ENCODE results near the gene LRRC3B. TPM values are rescaled to one million over a fixed set of nuclear protein-coding genes. Genes with fewer than 3 reads are reported as not detected.
"Not testable (repeated sequence)": the region's sequence is repeated elsewhere in the genome, so short reads cannot be mapped to it uniquely, and the experiment has no call there.

Gene LRRC3B
- polyA plus RNA-seq, 1 donor, result 3.2 TPM

DNA sequence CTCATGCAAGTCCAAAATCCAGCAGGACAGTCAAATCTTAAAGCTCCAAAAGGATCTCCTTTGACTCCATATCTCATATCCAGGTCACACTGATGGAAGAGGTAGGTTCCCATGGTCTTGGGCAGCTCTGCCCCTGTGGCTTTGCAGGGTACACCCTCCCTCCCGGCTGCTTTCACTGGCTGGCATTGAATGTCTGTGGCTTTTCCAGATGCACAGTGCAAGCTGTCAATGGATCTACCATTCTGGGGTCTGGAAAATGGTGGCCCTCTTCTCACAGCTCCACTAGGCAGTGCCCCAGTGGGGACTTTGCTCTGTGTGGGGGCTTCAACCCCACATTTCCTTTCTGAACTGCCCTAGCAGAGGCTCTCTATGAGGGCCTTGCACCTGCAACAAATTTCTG, 19.3 kb upstream of the LRRC3B start:
- not testable (repeated sequence) for H3K36me3 ChIP-seq (ENCODE audit: control insufficient read depth, insufficient read depth, low read length); H3K4me3 ChIP-seq (ENCODE audit: low read length); H3K27me3 ChIP-seq (ENCODE audit: control insufficient read depth, insufficient read depth, low read length); H3K4me1 ChIP-seq (ENCODE audit: control insufficient read depth, insufficient read depth, low read length); H3K9me3 ChIP-seq (ENCODE audit: control insufficient read depth, low read depth, low read length); DNase-seq; H3K27ac ChIP-seq (ENCODE audit: low read length)
- WGBS (ENCODE audit: insufficient coverage, low lambda C conversion rate), result no CpG with 5 or more reads among the region's 1 CpG

DNA sequence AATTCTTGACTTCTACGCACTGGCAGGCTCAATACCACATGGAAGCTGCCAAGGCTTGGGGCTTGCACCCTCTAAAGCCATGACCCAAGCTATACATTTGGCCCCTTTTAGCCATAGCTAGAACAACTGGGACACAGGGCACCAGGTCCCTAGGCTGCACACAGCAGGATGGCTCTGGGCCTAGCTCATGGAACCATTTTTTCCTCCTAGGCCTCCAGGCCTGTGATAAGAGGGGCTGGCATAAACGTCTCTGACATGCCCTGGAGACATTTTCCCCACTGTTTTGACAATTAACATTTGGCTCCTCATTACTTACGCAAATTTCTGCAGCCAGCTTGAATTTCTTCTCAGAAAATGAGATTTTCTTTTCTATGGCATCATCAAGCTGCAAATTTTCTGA, 18.8 kb upstream of the LRRC3B start:
- DNase-seq; H3K36me3 ChIP-seq (ENCODE audit: control insufficient read depth, insufficient read depth, low read length); H3K4me3 ChIP-seq (ENCODE audit: low read length); H3K4me1 ChIP-seq (ENCODE audit: control insufficient read depth, insufficient read depth, low read length); H3K27me3 ChIP-seq (ENCODE audit: control insufficient read depth, insufficient read depth, low read length); H3K9me3 ChIP-seq (ENCODE audit: control insufficient read depth, low read depth, low read length); H3K27ac ChIP-seq (ENCODE audit: low read length): not testable (repeated sequence)
- WGBS (ENCODE audit: insufficient coverage, low lambda C conversion rate), result no CpG with 5 or more reads among the region's 3 CpGs

GRCh38 chr3:26614006-26614685, 8.4 kb upstream of the LRRC3B start:
- no peaks in the 10 kb centered on the region for H3K36me3 ChIP-seq (ENCODE audit: control insufficient read depth, insufficient read depth, low read length)
- H3K9me3 ChIP-seq (ENCODE audit: control insufficient read depth, low read depth, low read length), result no peaks in the 10 kb centered on the region
- no peak overlapping the region for H3K27ac ChIP-seq (ENCODE audit: low read length)
- 100% methylated on average over 2 of the region's 8 CpGs for WGBS (ENCODE audit: insufficient coverage, low lambda C conversion rate)
- no peaks in the 10 kb centered on the region for H3K4me1 ChIP-seq (ENCODE audit: control insufficient read depth, insufficient read depth, low read length)
- H3K27me3 ChIP-seq (ENCODE audit: control insufficient read depth, insufficient read depth, low read length), result no peaks in the 10 kb centered on the region
- no peak for DNase-seq
- no peak overlapping the region for H3K4me3 ChIP-seq (ENCODE audit: low read length)

DNA sequence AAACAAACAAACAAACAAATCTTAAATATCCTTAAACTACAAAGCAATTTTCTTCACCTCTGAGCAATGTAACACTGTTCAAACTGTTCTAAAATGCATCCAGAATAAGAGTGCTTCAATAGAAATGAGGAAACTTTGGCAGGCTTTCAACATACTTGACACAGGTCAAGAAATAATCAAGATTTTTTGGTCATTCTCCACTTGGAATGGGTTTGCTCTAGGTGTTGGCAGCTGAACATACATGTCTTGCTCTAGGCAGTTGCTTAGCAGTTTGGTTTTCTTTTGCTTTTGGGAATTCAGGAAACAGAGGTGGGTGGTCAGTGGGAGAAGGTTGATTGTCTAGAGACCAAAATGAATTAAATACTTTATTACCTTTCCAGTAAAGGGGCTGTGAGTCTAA, 1.4 kb upstream of the LRRC3B start:
- no peaks in the 10 kb centered on the region for H3K36me3 ChIP-seq (ENCODE audit: control insufficient read depth, insufficient read depth, low read length)
- no peak overlapping the region for H3K4me3 ChIP-seq (ENCODE audit: low read length)
- no peaks in the 10 kb centered on the region for H3K9me3 ChIP-seq (ENCODE audit: control insufficient read depth, low read depth, low read length)
- DNase-seq, result no peak
- peaks cover 50% of the 10 kb centered on the region for H3K27me3 ChIP-seq (ENCODE audit: control insufficient read depth, insufficient read depth, low read length)
- no peak overlapping the region for H3K27ac ChIP-seq (ENCODE audit: low read length)
- H3K4me1 ChIP-seq (ENCODE audit: control insufficient read depth, insufficient read depth, low read length), result no peaks in the 10 kb centered on the region

DNA sequence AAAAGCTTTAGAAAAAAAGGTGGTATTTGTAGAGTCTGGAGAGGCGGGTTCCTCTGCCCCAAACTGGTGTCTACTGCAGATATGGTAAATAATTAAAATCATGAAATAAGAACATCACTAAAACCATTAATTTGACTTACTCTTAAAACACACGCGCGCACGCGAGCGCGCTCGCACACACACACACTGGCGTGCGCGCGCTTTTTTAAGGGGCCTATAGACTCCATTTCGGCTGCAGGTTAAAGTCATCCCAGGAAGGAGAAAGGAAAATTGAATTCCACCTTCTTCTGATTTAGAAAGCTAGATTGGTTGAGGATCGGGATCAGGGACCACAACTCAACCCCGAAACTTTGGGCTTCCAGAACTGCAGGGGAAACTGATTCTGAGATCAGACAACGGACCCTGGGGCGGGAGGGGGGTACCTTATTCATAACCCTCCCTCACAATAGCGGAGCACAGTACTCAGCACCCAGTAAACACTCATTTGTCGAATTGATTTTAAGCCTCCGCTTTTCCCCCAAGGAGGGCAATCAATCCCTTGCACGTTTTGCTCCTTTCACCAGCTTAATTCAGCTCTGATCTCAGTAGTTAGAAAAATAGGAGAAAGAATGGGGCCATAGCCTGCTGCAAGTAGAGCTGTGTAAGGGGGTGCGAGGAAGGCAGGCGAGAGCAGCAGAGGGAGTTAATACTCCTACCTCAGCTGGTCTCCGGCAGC, 509 bp upstream of the LRRC3B start:
- H3K9me3 ChIP-seq (ENCODE audit: control insufficient read depth, low read depth, low read length), result no peaks in the 10 kb centered on the region
- peak overlapping the region; percentile 39 for H3K4me3 ChIP-seq (ENCODE audit: low read length)
- no peak for DNase-seq
- H3K36me3 ChIP-seq (ENCODE audit: control insufficient read depth, insufficient read depth, low read length), result no peaks in the 10 kb centered on the region
- WGBS (ENCODE audit: insufficient coverage, low lambda C conversion rate), result 20% methylated on average over 1 of the region's 25 CpGs
- H3K27me3 ChIP-seq (ENCODE audit: control insufficient read depth, insufficient read depth, low read length), result peaks cover 50% of the 10 kb centered on the region
- no peaks in the 10 kb centered on the region for H3K4me1 ChIP-seq (ENCODE audit: control insufficient read depth, insufficient read depth, low read length)
- no peak overlapping the region for H3K27ac ChIP-seq (ENCODE audit: low read length)

GRCh38 chr3:26623419-26624208, 1.0 kb downstream of the LRRC3B start:
- DNase-seq, result no peak
- H3K9me3 ChIP-seq (ENCODE audit: control insufficient read depth, low read depth, low read length), result no peaks in the 10 kb centered on the region
- H3K36me3 ChIP-seq (ENCODE audit: control insufficient read depth, insufficient read depth, low read length), result no peaks in the 10 kb centered on the region
- no peaks in the 10 kb centered on the region for H3K4me1 ChIP-seq (ENCODE audit: control insufficient read depth, insufficient read depth, low read length)
- WGBS (ENCODE audit: insufficient coverage, low lambda C conversion rate), result 4% methylated on average over 4 of the region's 33 CpGs
- H3K27ac ChIP-seq (ENCODE audit: low read length), result no peak overlapping the region
- H3K27me3 ChIP-seq (ENCODE audit: control insufficient read depth, insufficient read depth, low read length), result peaks cover 50% of the 10 kb centered on the region
- H3K4me3 ChIP-seq (ENCODE audit: low read length), result peak overlapping the region; percentile 30

DNA sequence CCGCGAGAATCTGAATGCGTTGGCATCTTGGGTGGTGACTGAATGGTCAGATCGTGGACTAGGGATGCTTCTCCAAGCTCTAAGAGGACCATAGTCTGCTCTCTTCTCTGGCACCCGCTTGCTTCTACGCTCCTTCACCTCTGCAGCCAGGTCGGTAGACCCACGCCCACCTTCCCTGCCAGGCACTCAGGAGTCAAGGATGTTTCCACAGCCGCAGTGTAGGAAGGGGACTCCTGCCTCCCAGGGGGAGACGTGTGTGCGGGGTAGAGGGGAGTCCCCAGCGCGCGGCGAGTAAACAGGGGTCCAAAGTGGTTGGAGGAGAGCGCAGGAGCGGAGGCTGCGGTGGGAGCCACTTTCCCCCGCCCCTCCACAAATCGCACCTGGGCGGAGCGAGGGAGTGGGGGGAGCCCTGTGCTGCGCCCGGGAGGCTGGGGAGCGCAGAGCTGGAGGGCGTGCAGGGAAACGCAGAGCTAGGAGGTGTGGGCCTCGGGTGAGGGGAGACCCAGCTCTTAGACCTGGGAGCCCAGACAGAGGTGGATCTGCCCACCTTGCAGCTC, 1.7 kb downstream of the LRRC3B start:
- DNase-seq, result no peak
- H3K9me3 ChIP-seq (ENCODE audit: control insufficient read depth, low read depth, low read length), result no peaks in the 10 kb centered on the region
- peaks cover 50% of the 10 kb centered on the region for H3K27me3 ChIP-seq (ENCODE audit: control insufficient read depth, insufficient read depth, low read length)
- H3K27ac ChIP-seq (ENCODE audit: low read length), result no peak overlapping the region
- no peaks in the 10 kb centered on the region for H3K4me1 ChIP-seq (ENCODE audit: control insufficient read depth, insufficient read depth, low read length)
- WGBS (ENCODE audit: insufficient coverage, low lambda C conversion rate), result no CpG with 5 or more reads among the region's 28 CpGs
- peak overlapping the region; percentile 30 for H3K4me3 ChIP-seq (ENCODE audit: low read length)
- no peaks in the 10 kb centered on the region for H3K36me3 ChIP-seq (ENCODE audit: control insufficient read depth, insufficient read depth, low read length)

GRCh38 chr3:26625187-26625586, 2.6 kb downstream of the LRRC3B start:
- Histone ChIP-seq H3K27ac (ENCODE audit: low read length) (no peak overlapping the region), H3K4me3 (ENCODE audit: low read length) (no peak overlapping the region), H3K27me3 (ENCODE audit: control insufficient read depth, insufficient read depth, low read length) (peaks cover 50% of the 10 kb centered on the region), H3K9me3 (ENCODE audit: control insufficient read depth, low read depth, low read length) (no peaks in the 10 kb centered on the region), H3K36me3 (ENCODE audit: control insufficient read depth, insufficient read depth, low read length) (no peaks in the 10 kb centered on the region), H3K4me1 (ENCODE audit: control insufficient read depth, insufficient read depth, low read length) (no peaks in the 10 kb centered on the region)
- no peak for DNase-seq
- WGBS (ENCODE audit: insufficient coverage, low lambda C conversion rate), result no CpG with 5 or more reads among the region's 13 CpGs

DNA sequence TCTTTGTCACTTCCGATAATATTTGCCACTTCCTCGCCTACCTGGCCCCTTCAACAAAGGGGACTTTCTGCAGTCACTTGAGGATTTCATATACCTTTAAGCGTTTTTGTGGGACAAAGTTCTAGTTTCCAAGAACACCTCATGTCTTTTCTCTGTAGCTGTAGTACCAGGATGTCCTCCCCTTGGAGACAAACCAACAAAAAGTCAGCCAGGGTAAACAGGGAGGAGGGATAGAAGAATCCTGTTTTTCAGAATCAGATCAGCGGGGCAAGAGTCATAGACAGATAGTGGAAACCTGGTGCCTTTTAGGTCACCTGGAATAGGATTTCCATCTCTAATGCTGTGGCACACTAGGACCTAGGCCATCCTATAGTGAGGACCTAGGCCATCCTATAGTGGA, 4.5 kb downstream of the LRRC3B start:
- no peaks in the 10 kb centered on the region for H3K36me3 ChIP-seq (ENCODE audit: control insufficient read depth, insufficient read depth, low read length)
- H3K4me1 ChIP-seq (ENCODE audit: control insufficient read depth, insufficient read depth, low read length), result no peaks in the 10 kb centered on the region
- H3K4me3 ChIP-seq (ENCODE audit: low read length), result no peak overlapping the region
- no peak for DNase-seq
- no peak overlapping the region for H3K27ac ChIP-seq (ENCODE audit: low read length)
- 50% methylated on average over 1 of the region's 4 CpGs for WGBS (ENCODE audit: insufficient coverage, low lambda C conversion rate)
- peaks cover 37% of the 10 kb centered on the region for H3K27me3 ChIP-seq (ENCODE audit: control insufficient read depth, insufficient read depth, low read length)
- no peaks in the 10 kb centered on the region for H3K9me3 ChIP-seq (ENCODE audit: control insufficient read depth, low read depth, low read length)

DNA sequence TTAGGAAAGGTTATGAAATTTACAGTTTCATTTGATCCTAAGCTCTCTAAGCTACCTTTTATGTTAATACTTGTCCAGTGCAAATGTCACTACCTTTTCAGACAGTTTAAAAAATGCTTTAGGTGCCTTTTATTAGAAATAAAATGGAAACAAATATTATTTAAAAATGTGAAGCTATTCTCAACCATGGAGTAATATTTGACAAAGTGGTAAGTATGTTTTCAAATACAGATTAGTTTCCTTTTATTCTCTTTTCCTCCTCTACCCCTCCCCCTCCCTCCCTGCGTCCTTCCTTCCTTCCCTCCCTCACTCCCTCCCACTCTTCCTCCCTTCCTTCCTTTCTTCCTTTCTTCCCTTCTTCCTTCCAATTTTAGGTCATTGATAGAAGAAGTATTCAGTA, 6.3 kb downstream of the LRRC3B start:
- no peak overlapping the region for H3K27ac ChIP-seq (ENCODE audit: low read length)
- H3K4me1 ChIP-seq (ENCODE audit: control insufficient read depth, insufficient read depth, low read length), result no peaks in the 10 kb centered on the region
- no peaks in the 10 kb centered on the region for H3K9me3 ChIP-seq (ENCODE audit: control insufficient read depth, low read depth, low read length)
- DNase-seq, result no peak
- no peak overlapping the region for H3K4me3 ChIP-seq (ENCODE audit: low read length)
- no peaks in the 10 kb centered on the region for H3K36me3 ChIP-seq (ENCODE audit: control insufficient read depth, insufficient read depth, low read length)
- peaks cover 21% of the 10 kb centered on the region for H3K27me3 ChIP-seq (ENCODE audit: control insufficient read depth, insufficient read depth, low read length)
- WGBS (ENCODE audit: insufficient coverage, low lambda C conversion rate), result 60% methylated on average over 1 of the region's 1 CpG

All from large intestine (tissue), 3 donors.